ENCODE results near the gene TMEM259. TPM values are rescaled to one million over a fixed set of nuclear protein-coding genes. Genes with fewer than 3 reads are reported as not detected.

The TMEM259 gene
- total RNA-seq, result 48.3 and 59.8 TPM in 2 replicates

GRCh38 chr19:1020868-1021425, at the start of gene TMEM259:
Gene TMEM259 (minus strand): TSS chr19:1021123. CDS start chr19:1020996, 127 bp downstream.

GRCh38 chr19:1066748-1067340, 45.9 kb upstream of the TMEM259 start, which contains the start of gene ARHGAP45:
Gene ARHGAP45 (plus strand): TSS chr19:1067167. CDS start chr19:1067406, 239 bp downstream.

DNA sequence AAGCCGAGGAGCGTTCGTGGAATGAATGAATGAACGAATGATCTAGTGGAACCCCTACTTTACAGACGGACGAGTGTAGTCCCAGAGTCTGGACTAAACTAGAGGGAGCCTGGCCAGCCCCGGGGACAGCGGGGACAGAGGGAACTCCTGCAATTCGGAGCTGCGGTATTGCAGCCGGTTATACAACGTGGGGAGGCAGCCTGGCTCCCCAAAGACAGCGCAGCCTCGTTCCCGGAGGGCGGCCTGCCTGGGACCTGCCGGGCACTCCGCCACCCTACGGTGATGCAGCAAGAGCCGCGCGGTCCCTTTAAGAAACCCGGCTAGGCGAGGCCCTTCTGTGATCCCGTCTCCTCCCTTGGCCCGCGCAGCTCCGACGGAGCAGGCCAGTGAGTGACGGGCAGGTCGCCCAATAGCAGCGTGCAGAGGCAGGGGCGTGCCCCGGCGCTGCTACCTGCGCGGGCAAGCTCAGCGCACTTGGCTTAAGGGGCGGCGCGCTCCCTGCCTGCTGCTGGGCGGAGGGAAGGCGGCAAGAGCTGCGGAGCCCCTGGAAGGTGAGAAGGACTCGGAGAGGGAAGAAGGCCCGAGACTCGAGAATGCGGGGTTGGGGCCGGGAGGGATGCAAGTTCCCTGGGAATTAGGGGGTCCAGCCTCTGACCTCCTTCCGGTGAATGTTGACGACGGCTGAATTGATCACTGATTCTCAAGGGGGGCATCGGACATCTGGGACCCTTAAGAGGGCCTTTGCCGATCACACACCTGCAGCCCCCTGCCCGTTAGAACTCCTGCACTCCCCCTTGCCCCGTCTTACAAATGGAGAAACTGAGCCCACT, 18.9 kb upstream of the TMEM259 start, which contains the start of gene ABCA7:
ABCA7 (plus strand) TSS at position 462 of the 830 bp plus-strand sequence. CDS start 1,255 bp downstream, outside the sequence.

GRCh38 chr19:1025960-1026782, 5.2 kb upstream of the TMEM259 start, which contains the start of gene CNN2:
Gene CNN2 (plus strand): TSS chr19:1026608. CDS start chr19:1026662, 54 bp downstream.

GRCh38 chr19:1000095-1000494, 20.8 kb downstream of the TMEM259 start, which contains the start of gene GRIN3B:
Gene GRIN3B (plus strand): TSS chr19:1000419. CDS start chr19:1000438, 19 bp downstream.

GRCh38 chr19:984165-984967, 36.6 kb downstream of the TMEM259 start, which contains the start of gene WDR18:
Gene WDR18 (plus strand): TSS chr19:984345. CDS start chr19:984354, 9 bp downstream.

Other genes with a start within 250 kb of the TMEM259 start
- 129 and 144 TPM in 2 replicates for gene PTBP1, start 223.7 kb downstream of the TMEM259 start, total RNA-seq
- 0.19 and 0.36 TPM in 2 replicates for gene PLPPR3, start 199.2 kb downstream of the TMEM259 start, total RNA-seq
- not detected in 2 replicates for gene AZU1, start 193.3 kb downstream of the TMEM259 start, total RNA-seq
- not detected in 2 replicates for gene PRTN3, start 180.1 kb downstream of the TMEM259 start, total RNA-seq
- not detected in 2 replicates for gene ELANE, start 168.8 kb downstream of the TMEM259 start, total RNA-seq
- 0.28 and 1.4 TPM in 2 replicates for gene CFD, start 161.5 kb downstream of the TMEM259 start, total RNA-seq
- gene MED16, start 127.9 kb downstream of the TMEM259 start, total RNA-seq, result 25.1 and 27.3 TPM in 2 replicates
- not detected in 2 replicates for gene RNU6-9, start 127.6 kb downstream of the TMEM259 start, total RNA-seq
- 18.2 and 23.4 TPM in 2 replicates for gene R3HDM4, start 107.9 kb downstream of the TMEM259 start, total RNA-seq
- not detected in 2 replicates for gene KISS1R, start 103.8 kb downstream of the TMEM259 start, total RNA-seq
- gene ARID3A, start 95.1 kb downstream of the TMEM259 start, total RNA-seq, result 4.9 and 8.7 TPM in 2 replicates
- 141 and 143 TPM in 2 replicates for gene WDR18, start 36.8 kb downstream of the TMEM259 start, total RNA-seq
- gene GRIN3B, start 20.7 kb downstream of the TMEM259 start, total RNA-seq, result 0.19 and 0.27 TPM in 2 replicates
- gene RNU6-2, start 399 bp upstream of the TMEM259 start, total RNA-seq, result not detected in 2 replicates
- gene CNN2, start 5.5 kb upstream of the TMEM259 start, total RNA-seq, result 187 and 190 TPM in 2 replicates
- gene ABCA7, start 19.0 kb upstream of the TMEM259 start, total RNA-seq, result 4.0 and 4.8 TPM in 2 replicates
- 5.6 and 9.5 TPM in 2 replicates for gene ARHGAP45, start 46.0 kb upstream of the TMEM259 start, total RNA-seq
- 101 and 122 TPM in 2 replicates for gene POLR2E, start 74.3 kb upstream of the TMEM259 start, total RNA-seq
- 363 and 429 TPM in 2 replicates for gene GPX4, start 82.9 kb upstream of the TMEM259 start, total RNA-seq
- 30.9 and 64.3 TPM in 2 replicates for gene SBNO2, start 153.1 kb upstream of the TMEM259 start, total RNA-seq
- 88.2 and 94.2 TPM in 2 replicates for gene STK11, start 184.7 kb upstream of the TMEM259 start, total RNA-seq
- gene CBARP, start 216.9 kb upstream of the TMEM259 start, total RNA-seq, result 1.3 and 1.6 TPM in 2 replicates
- 46.3 and 51.7 TPM in 2 replicates for gene ATP5F1D, start 220.6 kb upstream of the TMEM259 start, total RNA-seq
- 12.7 and 16.3 TPM in 2 replicates for gene MIDN, start 227.5 kb upstream of the TMEM259 start, total RNA-seq
- gene CIRBP, start 248.2 kb upstream of the TMEM259 start, total RNA-seq, result 76.5 and 167 TPM in 2 replicates